ENCODE measurements around the gene PPP2R3C. TPM values are rescaled to one million over a fixed set of nuclear protein-coding genes. Genes with fewer than 3 reads are reported as not detected.

Gene PPP2R3C
- total and polyA plus RNA-seq, 2 of the 13 experiments (the other 11 are each of a cell fraction or from before 2014, with no cell fraction given): 63.4 to 102 TPM

GRCh38 chr14:35147186-35147585 lies 25.4 kb upstream of the PPP2R3C start (continued):
- TF ChIP-seq ZNF710 (CRISPR knock-in tag; IDR thresholded peaks at IDR 0.05; ENCODE audit: borderline replicate concordance) (no peak), ZNF275 (CRISPR knock-in tag; IDR thresholded peaks at IDR 0.05; ENCODE audit: borderline replicate concordance) (peak; percentile 55; the same call in 1 of the 2 replicates), ZNF224 (CRISPR knock-in tag; IDR thresholded peaks at IDR 0.05) (no peak), PITX1 (CRISPR knock-in tag; IDR thresholded peaks at IDR 0.05) (no peak), SRSF4 (IDR thresholded peaks at IDR 0.05; ENCODE audit: low read depth, low read length, poor library complexity, severe bottlenecking) (no peak), SP5 (CRISPR knock-in tag; IDR thresholded peaks at IDR 0.05; ENCODE audit: borderline replicate concordance, low read depth) (no peak), GATAD1 (CRISPR knock-in tag; IDR thresholded peaks at IDR 0.05) (0 out of 2 replicates have a peak, but pooled peaks have one; percentile 2), RCOR2 (CRISPR knock-in tag; IDR thresholded peaks at IDR 0.05) (0 out of 2 replicates have a peak, but pooled peaks have one; percentile 19), CAMTA2 (CRISPR knock-in tag; IDR thresholded peaks at IDR 0.05; ENCODE audit: borderline replicate concordance) (no peak), TFE3 (CRISPR knock-in tag; IDR thresholded peaks at IDR 0.05) (no peak), ZNF7 (CRISPR knock-in tag; IDR thresholded peaks at IDR 0.05) (no peak), ZBTB7B (CRISPR knock-in tag; IDR thresholded peaks at IDR 0.05) (0 out of 2 replicates have a peak, but pooled peaks have one; percentile 7), NFAT5 (CRISPR knock-in tag; IDR thresholded peaks at IDR 0.05) (no peak), RORA (CRISPR knock-in tag; IDR thresholded peaks at IDR 0.05) (0 out of 2 replicates have a peak, but pooled peaks have one; percentile 43), TFDP2 (CRISPR knock-in tag; IDR thresholded peaks at IDR 0.05) (no peak), ZFP90 (CRISPR knock-in tag; IDR thresholded peaks at IDR 0.05; ENCODE audit: borderline replicate concordance) (0 out of 2 replicates have a peak, but pooled peaks have one; percentile 39), ZNF292 (CRISPR knock-in tag; IDR thresholded peaks at IDR 0.05; ENCODE audit: borderline replicate concordance, low read depth) (peak; percentile 6; the same call in 1 of the 2 replicates), ZMYM2 (CRISPR knock-in tag; IDR thresholded peaks at IDR 0.05) (0 out of 2 replicates have a peak, but pooled peaks have one; percentile 37), CC2D1A (CRISPR knock-in tag; IDR thresholded peaks at IDR 0.05) (no peak)
